Activated T-helper 17 cell treated with anti-CD3 and anti-CD28 coated beads, Interleukin-2, amount 50 U/mL, for 72 hours (primary cell): ENCODE measurements around the gene PHC2. TPM values are rescaled to one million over a fixed set of nuclear protein-coding genes. Genes with fewer than 3 reads are reported as not detected.

Source experiments
- ATAC-seq: fragments of 150-1000 bp; cut with Tn5 transposase; replicated peaks from 2 replicates; pipeline ENCODE4 v1.10.0; 2021; ENCODE audit warnings: mild to moderate bottlenecking, moderate library complexity
- H3K27ac Mint-ChIP-seq: one replicate; pipeline ENCODE4 v1.8.0; 2022; ENCODE audit warnings: mixed read lengths
- H3K27me3 Mint-ChIP-seq: one replicate; pipeline ENCODE4 v1.8.0; 2022; ENCODE audit warnings: mixed read lengths
- H3K36me3 Mint-ChIP-seq: one replicate; pipeline ENCODE4 v1.8.0; 2022; ENCODE audit warnings: low read depth, mild to moderate bottlenecking, mixed read lengths
- H3K4me1 Mint-ChIP-seq: one replicate; pipeline ENCODE4 v1.8.0; 2022; ENCODE audit warnings: mixed read lengths
- H3K4me3 Mint-ChIP-seq: one replicate; pipeline ENCODE4 v1.8.0; 2022; ENCODE audit warnings: mild to moderate bottlenecking, mixed read lengths
- H3K9me3 Mint-ChIP-seq: one replicate; pipeline ENCODE4 v1.8.0; 2022; ENCODE audit warnings: mixed read lengths
- total RNA-seq, 2 donors: library from RNA; stranded (reverse); gene quantifications; one replicate each; pipeline ENCODE4 v1.2.3, GENCODE V29; 2022

Gene PHC2
- total RNA-seq, 2 donors from 2014 or later: 21.4 to 27.3 TPM

DNA sequence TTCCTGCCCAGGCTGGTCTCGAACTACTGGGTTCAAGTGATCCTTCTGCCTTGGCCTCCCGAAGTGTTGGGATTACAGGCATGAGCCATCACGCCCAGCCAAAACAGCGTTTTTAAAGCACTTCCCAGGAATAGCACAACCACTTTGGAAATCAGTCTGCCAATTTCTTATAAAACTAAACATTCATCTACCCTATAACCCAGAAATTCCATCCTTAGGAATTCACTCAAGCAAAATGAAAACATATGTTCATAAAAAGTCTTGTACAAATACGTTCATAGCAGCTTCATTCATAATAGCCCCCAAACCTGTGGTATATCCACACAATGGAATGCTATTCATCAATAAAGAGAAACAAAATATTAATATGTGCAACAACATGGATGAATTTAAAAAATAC, 36.1 kb downstream of the PHC2 start:
- Mint-ChIP-seq H3K27ac (no peak overlapping the region), H3K9me3 (no peaks in the 10 kb centered on the region), H3K27me3 (no peaks in the 10 kb centered on the region), H3K4me3 (no peak overlapping the region), H3K4me1 (no peaks in the 10 kb centered on the region), H3K36me3 (no peaks in the 10 kb centered on the region)
- ATAC-seq: no peak

DNA sequence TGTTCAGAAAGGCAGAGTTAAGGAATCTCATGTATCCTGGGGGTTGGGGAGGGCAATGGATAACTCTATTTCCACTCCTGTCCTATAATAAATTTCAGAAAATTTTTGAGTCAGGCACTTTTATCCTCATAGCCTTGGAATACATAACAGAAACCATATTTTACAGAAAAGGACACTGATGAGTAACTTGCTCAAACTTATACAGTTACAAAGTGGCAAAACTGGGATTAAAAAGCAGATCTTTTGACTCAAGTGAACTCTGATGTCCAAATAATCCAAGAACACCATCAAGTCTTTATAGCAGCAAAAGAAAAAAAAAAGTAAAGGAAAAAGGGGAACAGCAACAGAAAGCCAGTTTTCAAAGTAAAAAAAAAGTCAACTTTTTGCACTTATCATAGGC, 36.9 kb downstream of the PHC2 start:
- H3K4me3 Mint-ChIP-seq: no peak overlapping the region
- no peak for ATAC-seq
- H3K36me3 Mint-ChIP-seq: no peaks in the 10 kb centered on the region
- H3K9me3 Mint-ChIP-seq: no peaks in the 10 kb centered on the region
- no peak overlapping the region for H3K27ac Mint-ChIP-seq
- H3K4me1 Mint-ChIP-seq: no peaks in the 10 kb centered on the region
- no peaks in the 10 kb centered on the region for H3K27me3 Mint-ChIP-seq

DNA sequence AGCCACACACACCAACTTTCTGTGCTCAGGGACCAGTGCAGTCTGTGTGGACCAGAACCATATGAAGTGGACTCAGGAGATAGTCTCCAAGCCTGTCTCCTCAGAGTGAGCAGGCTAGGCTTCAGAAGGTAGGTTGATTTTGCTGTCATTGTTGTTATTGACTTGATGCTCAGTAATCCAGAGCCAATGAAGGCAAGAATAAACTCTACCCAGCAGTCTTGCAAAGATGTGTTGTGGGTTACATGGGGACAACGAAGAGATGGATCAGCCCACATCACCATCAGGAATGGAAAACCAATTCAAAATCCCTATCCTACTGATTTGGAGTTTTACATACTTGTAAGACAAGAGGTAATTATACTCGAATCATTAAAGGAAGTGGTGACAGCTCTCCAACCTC, 37.4 kb downstream of the PHC2 start:
- H3K4me1 Mint-ChIP-seq: no peaks in the 10 kb centered on the region
- H3K27me3 Mint-ChIP-seq: no peaks in the 10 kb centered on the region
- no peak for ATAC-seq
- H3K27ac Mint-ChIP-seq: no peak overlapping the region
- H3K4me3 Mint-ChIP-seq: no peak overlapping the region
- no peaks in the 10 kb centered on the region for H3K9me3 Mint-ChIP-seq
- no peaks in the 10 kb centered on the region for H3K36me3 Mint-ChIP-seq

DNA sequence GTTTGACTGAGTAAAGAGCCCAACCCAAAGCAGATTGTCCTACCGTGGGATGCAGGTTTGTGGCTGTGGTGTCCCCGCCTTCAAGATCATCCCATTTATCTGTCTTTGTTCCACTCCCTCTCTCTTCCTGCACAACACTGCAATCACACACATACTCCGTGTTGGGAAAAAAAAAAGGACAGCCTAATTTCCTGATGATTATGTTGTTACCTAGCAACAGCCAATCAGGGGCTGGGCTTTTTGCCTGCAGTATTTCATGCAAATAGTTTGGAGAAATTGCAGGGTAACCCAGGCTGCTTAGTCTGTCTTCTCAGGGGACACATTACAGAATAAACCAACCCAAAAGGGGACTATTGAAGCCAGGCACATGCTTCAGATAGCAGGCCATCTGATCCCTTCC, 38.3 kb downstream of the PHC2 start:
- ATAC-seq: no peak
- no peaks in the 10 kb centered on the region for H3K9me3 Mint-ChIP-seq
- no peak overlapping the region for H3K4me3 Mint-ChIP-seq
- no peak overlapping the region for H3K27ac Mint-ChIP-seq
- no peaks in the 10 kb centered on the region for H3K36me3 Mint-ChIP-seq
- H3K27me3 Mint-ChIP-seq: no peaks in the 10 kb centered on the region
- no peaks in the 10 kb centered on the region for H3K4me1 Mint-ChIP-seq

DNA sequence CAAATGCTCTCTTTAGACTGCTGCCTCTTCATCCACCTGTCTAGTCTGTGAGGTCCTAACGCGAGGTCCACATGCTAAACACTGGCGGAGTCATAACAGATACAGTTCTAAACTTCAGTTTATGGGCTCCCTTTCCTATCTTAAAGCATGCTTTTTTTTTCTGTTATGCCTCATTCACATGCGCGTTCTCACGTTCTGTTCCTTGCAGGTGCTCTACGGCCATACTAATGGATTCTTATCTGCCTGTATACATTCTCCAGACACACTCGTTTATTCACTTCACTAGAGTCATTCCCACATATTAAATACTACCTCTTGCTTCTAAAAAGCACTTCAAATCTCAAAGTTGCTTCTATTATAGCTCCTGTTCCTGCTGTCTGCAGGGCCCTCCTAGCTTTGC, 38.7 kb downstream of the PHC2 start:
- no peak overlapping the region for H3K27ac Mint-ChIP-seq
- no peak for ATAC-seq
- no peaks in the 10 kb centered on the region for H3K9me3 Mint-ChIP-seq

DNA sequence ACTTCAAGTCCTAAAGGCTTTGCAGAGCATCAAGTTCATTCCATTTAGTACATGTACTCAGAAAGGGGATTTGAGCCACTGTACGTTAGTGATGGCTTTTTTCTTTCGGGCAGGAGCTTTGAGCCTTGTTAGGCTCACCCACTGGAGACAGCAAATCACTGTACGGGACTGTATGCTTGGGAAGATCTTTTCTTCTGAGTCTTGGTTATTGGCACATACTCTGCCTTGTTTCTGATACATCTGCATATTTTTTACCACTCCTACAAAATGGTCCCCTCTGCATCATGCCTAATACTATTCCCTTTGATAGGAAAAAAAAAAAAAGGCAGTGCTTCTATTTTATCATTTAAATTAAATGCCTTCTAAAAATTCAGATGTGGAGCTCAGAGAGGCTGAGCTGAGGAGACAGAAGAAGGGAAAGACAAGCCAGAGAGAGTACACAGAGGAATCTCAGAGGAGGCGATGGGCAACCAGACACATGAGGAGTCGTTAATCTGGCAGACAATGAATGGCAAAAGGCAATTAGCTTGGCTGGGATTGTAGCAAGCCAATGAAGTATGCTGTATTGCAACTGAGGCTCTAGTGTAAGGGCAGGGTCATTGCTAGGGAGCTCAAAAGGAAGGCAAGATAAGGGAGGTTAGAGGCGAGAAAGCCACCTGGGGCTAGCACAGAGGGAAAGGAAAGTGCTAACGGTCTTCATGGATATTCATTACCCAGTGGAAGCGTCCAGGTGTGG, 39.4 kb downstream of the PHC2 start:
- no peak for ATAC-seq
- no peaks in the 10 kb centered on the region for H3K9me3 Mint-ChIP-seq
- H3K4me1 Mint-ChIP-seq: no peaks in the 10 kb centered on the region

More for the DNA sequence above, 38.7 kb downstream of the PHC2 start:
- Mint-ChIP-seq H3K36me3 (no peaks in the 10 kb centered on the region), H3K4me3 (no peak overlapping the region), H3K27me3 (no peaks in the 10 kb centered on the region), H3K4me1 (no peaks in the 10 kb centered on the region)

DNA sequence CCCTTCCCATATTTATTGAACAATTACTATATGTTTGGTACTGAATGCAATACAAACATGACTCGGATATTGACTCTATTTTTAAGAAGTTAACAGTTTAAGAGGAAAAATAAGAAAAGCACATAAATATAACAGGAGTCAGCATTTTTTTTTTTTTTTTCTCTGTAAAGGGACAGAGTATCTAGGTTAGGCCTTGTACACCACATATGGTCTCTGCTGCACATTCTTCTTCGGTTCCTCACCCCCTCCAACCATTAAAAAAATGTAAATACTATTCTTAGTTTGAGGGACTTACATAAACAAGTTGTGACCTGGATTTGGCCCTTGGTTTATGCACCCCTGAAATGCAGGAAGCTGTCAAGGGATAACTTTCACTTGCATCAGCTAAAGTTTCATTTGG, 40.4 kb downstream of the PHC2 start:
- Mint-ChIP-seq H3K27ac (no peak overlapping the region), H3K9me3 (no peaks in the 10 kb centered on the region), H3K36me3 (no peaks in the 10 kb centered on the region)

More for the DNA sequence above, 39.4 kb downstream of the PHC2 start:
- H3K27ac Mint-ChIP-seq: no peak overlapping the region
- no peaks in the 10 kb centered on the region for H3K27me3 Mint-ChIP-seq
- no peak overlapping the region for H3K4me3 Mint-ChIP-seq
- H3K36me3 Mint-ChIP-seq: no peaks in the 10 kb centered on the region

DNA sequence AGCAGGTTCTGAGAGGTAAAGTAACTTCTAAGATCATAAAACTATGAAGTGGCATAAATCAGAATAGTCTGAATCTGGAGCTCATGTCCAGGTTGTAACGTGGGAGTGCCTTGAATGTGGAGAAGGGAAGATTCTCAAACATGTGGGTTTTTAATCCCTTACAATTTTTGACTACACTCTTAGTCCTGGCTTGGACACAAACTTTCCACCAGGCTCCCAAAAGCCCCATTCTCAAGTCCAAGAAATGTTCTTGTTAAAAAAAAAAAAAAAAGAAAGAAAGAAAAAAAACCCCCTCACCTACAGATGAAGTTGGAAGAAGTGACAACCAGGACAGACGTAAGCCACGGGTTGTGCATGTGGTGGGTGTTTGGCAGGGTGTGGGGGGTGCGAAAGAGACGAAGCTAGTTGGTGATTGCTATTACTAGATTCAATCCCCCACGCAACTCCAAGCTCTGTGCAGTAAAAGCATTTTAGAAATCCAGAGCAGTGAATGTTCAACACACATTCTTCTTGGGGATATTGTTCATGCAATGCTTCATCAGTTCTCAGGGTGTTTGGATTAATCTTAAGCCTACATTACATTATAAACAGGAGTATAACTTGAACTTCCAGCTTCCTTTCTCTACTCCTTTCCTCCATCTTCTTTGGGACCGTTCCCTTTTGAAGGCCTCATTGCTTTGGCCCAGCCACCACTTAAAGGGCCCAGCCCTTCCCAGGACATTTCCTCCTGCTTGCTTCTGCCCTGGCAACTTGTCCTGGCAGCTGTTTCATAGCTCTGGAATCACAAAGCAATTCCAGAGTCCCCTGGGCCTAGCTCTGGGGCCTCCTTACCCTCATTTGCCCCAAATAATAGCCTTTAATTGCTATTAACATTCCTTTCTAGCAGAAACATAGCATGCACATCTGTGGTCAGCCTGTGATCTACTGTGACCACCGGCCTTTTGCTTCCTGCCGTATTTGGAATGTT, 41.8 kb downstream of the PHC2 start:
- no peaks in the 10 kb centered on the region for H3K9me3 Mint-ChIP-seq
- H3K36me3 Mint-ChIP-seq: no peaks in the 10 kb centered on the region
- H3K4me1 Mint-ChIP-seq: no peaks in the 10 kb centered on the region
- H3K27me3 Mint-ChIP-seq: no peaks in the 10 kb centered on the region
- no peak for ATAC-seq
- no peak overlapping the region for H3K27ac Mint-ChIP-seq
- H3K4me3 Mint-ChIP-seq: no peak overlapping the region

More for the DNA sequence above, 40.4 kb downstream of the PHC2 start:
- no peak overlapping the region for H3K4me3 Mint-ChIP-seq
- H3K4me1 Mint-ChIP-seq: no peaks in the 10 kb centered on the region
- H3K27me3 Mint-ChIP-seq: no peaks in the 10 kb centered on the region
- ATAC-seq: no peak

DNA sequence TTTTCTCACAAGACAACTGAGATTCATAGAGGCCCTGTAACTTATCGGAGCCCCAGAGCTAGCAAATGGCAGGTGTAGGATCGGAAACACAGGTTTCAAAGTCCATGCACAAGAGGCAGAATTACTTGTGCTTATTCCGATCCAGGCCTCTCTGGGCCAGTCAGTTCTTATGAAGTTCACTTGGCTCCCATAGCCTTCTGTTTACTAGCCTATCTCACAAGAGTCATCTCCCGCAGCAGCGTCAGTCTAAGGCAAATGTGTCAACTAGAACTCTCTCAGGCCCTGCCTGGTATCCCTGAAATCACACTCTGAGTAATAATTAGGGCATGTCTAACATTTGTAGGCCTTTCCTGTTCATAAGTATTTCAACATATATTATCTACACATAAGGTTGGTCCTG, 43.3 kb downstream of the PHC2 start:
- Mint-ChIP-seq H3K27ac (no peak overlapping the region), H3K9me3 (no peaks in the 10 kb centered on the region), H3K36me3 (no peaks in the 10 kb centered on the region), H3K27me3 (no peaks in the 10 kb centered on the region), H3K4me3 (no peak overlapping the region), H3K4me1 (no peaks in the 10 kb centered on the region)
- ATAC-seq: no peak

DNA sequence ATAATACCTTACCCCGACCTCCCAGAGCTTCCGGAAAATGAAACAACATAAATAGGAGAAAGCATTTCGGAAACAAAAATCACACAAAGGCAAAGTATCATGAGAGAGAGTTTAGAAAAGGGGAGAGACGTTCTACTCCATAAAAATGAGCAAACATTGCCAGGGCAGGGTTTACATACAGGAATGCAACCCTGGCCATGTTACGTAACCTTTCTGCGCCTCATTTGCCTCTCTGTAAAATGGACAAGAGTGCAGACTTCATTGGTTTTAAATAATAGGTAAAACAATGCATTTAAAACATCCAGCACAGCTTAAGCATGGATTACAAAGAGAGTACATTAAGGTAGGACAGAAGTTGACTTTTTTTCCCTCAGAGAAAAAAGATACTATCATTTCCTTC, 45.6 kb downstream of the PHC2 start:
- no peak overlapping the region for H3K27ac Mint-ChIP-seq
- no peaks in the 10 kb centered on the region for H3K9me3 Mint-ChIP-seq
- no peaks in the 10 kb centered on the region for H3K36me3 Mint-ChIP-seq
- H3K4me1 Mint-ChIP-seq: peaks cover 9% of the 10 kb centered on the region
- no peak for ATAC-seq
- no peak overlapping the region for H3K4me3 Mint-ChIP-seq
- H3K27me3 Mint-ChIP-seq: peaks cover 6% of the 10 kb centered on the region

DNA sequence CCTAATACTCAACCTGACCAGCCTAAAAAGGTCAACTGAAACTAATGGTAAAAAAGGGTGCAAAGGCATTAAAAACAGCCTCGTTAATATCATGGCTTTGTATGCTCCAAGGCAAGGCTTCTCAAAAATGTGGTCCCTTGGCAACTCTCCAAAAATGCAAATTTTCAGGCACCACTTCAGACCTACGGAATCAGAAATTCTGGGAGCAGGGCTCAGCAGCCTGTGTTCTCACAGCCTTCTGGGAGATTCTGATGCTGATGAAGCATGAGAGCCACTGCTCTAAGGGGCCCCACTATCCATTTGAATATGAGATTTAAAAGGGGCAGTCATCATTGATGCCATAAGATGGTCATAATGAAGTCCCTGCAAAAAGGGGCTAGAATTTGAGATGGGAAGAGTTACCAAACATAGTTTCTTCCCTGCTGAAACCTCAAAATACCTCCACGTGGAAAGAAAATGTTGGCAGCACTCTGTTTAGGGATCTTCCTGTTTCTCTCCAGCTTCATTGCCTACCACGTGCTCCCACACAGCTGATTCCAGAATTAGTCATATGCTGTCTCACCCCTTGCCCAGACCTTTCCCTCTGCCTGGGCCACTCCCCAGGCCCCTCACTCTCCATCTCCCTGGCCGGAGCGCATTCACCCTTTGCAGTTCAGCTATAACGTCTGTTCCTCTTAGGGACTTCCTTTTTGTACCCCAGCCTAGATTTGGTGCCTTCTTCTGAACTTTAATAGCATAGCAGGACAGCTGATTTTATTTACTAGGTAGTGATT, 46.7 kb downstream of the PHC2 start:
- Mint-ChIP-seq H3K27ac (no peak overlapping the region), H3K9me3 (no peaks in the 10 kb centered on the region), H3K4me3 (no peak overlapping the region), H3K4me1 (peaks cover 17% of the 10 kb centered on the region), H3K27me3 (peaks cover 13% of the 10 kb centered on the region), H3K36me3 (no peaks in the 10 kb centered on the region)
- ATAC-seq: no peak

DNA sequence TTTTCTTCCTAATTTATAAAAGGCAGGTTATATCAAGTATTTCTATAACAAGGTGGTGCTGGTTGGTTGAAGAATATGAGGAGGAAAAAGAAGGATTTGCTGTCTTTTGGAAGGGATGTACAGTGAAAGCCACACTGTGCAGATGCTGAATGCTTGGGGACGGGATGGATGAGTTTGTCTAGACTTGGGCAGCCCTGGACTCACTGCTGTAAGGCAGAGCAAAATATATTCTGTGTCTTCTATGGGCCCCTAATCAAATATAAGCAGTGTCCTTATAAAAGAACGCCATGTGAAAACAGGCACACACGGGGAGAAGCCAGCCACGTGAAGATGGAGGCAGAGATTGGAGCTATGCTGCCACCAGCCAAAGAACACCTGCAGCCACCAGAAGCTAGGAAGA, 47.4 kb downstream of the PHC2 start:
- Mint-ChIP-seq H3K4me1 (peaks cover 17% of the 10 kb centered on the region), H3K36me3 (no peaks in the 10 kb centered on the region), H3K9me3 (no peaks in the 10 kb centered on the region), H3K27ac (no peak overlapping the region), H3K4me3 (no peak overlapping the region), H3K27me3 (peaks cover 13% of the 10 kb centered on the region)
- no peak for ATAC-seq

DNA sequence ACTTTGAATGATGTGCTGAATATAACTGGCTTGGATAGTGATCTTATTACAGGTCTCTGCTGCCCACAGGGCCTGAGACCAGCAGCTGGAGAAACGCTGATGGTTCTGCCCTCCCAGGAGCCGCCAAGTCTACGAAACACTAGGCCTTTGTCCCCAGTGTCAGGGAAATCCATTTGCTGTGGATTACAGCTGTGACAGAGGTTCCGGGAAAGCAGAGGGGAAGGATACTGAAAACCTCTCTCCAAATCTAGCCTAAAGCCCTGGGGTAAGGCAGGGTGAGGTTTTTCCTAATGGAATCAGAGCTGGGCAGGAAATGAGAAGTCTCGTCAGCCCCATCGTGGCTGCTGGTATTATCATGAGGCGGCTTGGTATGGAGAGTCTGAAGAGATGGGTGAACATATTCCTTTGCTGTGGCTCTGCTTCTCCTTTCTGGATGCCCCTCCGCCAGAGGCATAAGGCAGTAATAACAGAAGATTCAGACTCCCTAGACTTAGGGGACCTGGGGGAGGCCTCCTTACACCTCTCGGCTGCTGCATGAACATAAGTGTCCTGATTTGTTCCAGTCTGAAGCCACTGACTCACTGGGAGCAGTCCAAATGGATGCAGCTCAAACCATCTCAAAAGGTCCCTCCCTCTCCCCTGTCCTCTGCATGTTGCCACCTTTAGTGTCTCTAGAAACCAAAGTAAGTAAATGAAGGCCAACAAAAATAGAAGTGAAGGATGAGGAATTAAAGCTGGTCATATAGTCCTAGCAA, 48.1 kb downstream of the PHC2 start:
- Mint-ChIP-seq H3K4me1 (peaks cover 17% of the 10 kb centered on the region), H3K4me3 (no peak overlapping the region), H3K27ac (no peak overlapping the region), H3K27me3 (peaks cover 13% of the 10 kb centered on the region), H3K36me3 (no peaks in the 10 kb centered on the region), H3K9me3 (no peaks in the 10 kb centered on the region)
- no peak for ATAC-seq

DNA sequence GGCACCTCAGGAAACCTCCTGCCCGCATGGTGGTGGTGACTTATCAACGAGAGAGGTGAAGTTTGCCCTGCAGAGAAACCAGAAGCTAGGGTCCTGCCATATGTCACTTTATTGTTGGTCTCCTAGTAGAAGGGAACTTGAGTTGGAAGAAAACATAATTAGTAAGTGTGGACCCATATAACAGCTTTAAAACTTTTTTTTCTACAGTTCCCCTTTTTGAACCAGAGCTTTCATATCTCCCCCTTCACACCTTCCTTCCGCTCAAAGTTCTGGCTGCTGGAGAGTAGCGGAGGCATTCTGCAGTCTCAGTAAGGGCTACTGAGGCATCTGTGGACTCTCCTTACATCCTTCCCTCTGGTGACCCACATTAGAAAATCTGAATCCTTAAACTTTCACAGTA, 48.9 kb downstream of the PHC2 start:
- Mint-ChIP-seq H3K4me1 (peaks cover 17% of the 10 kb centered on the region), H3K27me3 (peaks cover 13% of the 10 kb centered on the region), H3K36me3 (no peaks in the 10 kb centered on the region), H3K9me3 (no peaks in the 10 kb centered on the region), H3K27ac (no peak overlapping the region), H3K4me3 (no peak overlapping the region)
- ATAC-seq: no peak
